DMS153 treated with DMSO at 0.1 percent for 48 hours (cell line): ENCODE data around the gene FRMD1.

Experiments used
- DNase-seq: peaks from one replicate; lab custom pipeline; 2025; ENCODE audit not compliant: unreplicated experiment; lab: John Stamatoyannopoulos, UW

The FRMD1 gene

DNA sequence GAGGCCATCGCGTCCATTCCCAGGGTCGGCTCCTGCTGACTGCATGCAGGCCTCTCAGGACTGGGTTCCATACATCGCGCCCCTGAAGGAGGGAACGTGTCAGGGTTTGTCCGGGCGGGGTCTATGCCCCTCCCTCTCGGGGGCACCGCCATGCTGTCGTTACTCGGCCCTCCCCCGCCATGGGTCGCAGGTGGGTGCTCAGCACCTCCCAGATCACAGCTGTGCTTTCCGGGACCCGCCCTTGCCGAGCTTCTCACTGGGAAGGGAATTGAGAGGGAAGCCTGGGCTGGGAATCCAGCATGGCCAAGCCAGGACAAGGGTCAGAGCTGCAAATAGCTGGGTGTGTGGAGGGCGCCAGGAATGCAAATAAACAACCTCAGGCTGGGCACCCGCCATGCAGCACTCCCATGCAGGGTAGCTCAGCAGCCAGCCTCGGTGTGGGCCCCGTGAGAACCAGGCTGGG is at the start of gene FRMD1:
Gene FRMD1, minus strand, starts transcription at position 270 of the 463 bp plus-strand sequence. Its CDS starts 118 bp downstream, at position 152.
- DNase-seq = no peak

DNA sequence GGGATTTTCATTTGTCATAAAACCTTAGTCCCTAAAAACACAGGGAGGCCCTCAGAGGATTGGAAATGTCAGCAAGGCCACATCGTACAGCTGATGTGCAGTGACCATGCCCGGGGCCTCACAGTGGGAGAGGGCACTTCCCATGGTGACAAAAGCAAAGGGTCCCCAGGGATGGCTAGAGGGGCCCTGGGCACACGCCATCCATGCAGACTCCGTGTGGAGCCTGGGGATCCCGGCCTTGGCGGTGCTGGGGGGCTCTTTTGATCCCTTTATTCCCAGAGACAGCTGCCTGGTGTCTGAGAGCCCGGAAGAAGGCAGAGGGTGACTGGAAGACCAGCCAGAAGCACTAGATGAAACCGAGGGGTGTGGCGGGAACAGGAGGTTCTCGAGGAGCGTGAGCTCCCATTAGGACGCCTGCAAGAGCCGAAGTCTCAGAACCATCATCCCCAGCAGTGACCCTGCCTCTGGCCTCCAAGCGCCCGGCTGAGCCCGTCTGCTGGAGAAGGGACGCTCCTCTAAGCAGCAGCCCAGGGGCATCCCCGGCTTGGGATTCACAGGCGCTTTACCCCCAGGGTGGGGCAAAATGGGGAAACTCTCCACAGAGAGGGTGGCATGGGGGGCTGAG is 49.1 kb upstream of the FRMD1 start:
- DNase-seq = no peak

GRCh38 chr6:168127384-168127868 is 48.4 kb upstream of the FRMD1 start:
- DNase-seq = no peak

GRCh38 chr6:168126566-168127383 is 47.8 kb upstream of the FRMD1 start:
- no peak for DNase-seq

GRCh38 chr6:168125429-168126001 is 46.5 kb upstream of the FRMD1 start:
- DNase-seq = no peak

- DNase-seq = no peak
These were observed 45.9 kb upstream of the FRMD1 start for GRCh38 chr6:168124921-168125320.

DNA sequence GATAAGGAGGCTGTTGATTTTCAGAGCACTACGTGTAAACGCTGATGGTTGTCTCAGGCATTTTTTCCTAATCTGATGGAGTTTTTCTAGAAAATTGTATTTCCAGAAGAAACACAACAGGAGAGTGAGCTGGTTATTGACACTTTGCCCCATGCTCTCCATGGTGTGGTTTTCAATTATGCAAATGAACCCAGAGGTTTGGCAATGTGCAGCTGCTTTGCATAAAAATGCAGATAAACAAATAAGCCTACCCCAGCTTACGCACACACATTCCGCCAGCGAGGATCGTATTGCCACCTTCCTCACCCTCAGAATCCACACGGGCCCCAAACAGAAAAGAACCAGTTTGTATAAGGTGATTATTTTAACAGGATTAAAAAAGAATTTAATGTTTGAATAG is 45.1 kb upstream of the FRMD1 start:
- no peak for DNase-seq

DNA sequence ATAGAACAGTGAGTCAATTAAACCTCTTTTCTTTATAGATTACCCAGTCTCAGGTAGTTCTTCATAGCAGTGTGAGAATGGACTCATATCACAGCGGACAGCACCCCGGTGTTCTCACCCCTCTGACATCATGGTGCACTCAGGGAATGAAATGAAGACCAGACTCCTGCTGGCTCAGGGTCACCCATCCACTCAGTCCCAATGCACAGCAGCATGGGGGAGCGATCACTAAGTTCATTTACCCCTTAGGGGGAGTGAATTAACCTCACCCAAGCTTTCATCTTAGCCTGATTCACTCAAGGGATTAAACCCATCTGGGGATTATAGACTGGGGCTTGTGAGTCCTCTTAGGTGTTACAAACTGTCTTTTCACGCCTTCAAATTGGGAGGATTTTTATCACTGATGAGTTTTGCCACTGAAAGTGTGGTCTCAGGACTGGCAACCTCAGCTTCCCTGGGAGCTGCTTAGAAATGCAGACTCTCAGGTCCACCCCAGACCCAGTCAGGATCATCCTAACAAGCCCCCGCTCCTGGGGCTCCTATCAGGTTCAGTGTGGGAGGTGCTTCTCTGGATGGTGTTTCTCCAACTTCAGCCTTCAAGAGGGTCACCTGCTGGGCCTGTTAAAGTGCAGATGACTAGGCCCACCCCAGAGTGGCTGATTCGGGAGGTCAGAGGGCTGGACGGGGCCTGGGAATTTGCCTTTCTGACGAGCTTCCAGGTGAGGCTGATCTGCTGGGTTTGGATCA is 44.3 kb upstream of the FRMD1 start:
- DNase-seq = no peak

DNA sequence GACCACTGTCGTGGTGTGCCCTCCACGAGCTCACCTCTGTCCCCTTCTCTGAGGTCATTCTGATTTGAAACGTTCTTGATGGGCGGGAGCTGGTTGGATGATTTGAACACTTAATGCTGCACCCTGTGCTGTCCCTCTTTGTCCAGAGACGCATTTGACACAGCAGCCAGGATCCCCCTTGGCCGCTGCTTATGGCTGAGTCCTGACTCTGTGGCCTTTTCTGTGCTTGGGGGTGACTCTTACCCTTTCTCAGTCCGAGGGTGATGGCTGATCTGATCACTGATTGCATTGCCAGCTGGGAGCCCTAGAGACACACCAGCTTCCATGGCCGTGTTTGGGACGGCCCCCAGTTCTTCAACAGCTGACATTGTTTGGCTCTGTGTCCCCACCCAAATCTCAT is 43.5 kb upstream of the FRMD1 start:
- DNase-seq = no peak

DNA sequence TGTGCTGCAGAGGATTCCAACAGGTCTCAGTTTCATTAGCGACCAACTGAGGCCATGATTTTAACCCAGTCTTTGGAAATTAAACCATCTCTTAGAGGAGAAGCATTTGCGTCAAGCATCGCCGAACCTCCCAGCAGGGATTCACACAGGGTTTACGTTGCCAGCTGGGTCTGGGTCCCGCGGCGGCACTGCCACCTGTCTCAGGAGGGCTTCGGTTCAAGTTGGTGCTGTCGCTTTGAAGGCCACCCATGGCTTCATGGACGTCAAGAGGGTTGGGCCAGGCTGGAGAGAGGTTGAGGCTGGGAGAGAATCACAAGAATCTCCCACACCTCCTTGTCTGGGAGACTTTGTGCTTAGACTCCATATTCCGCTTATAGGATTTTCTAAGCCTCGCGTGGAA is 43.0 kb upstream of the FRMD1 start:
- no peak for DNase-seq

GRCh38 chr6:168121303-168121665 is 42.3 kb upstream of the FRMD1 start:
- DNase-seq = no peak

GRCh38 chr6:168120390-168121302 is 41.6 kb upstream of the FRMD1 start:
- DNase-seq = no peak

DNA sequence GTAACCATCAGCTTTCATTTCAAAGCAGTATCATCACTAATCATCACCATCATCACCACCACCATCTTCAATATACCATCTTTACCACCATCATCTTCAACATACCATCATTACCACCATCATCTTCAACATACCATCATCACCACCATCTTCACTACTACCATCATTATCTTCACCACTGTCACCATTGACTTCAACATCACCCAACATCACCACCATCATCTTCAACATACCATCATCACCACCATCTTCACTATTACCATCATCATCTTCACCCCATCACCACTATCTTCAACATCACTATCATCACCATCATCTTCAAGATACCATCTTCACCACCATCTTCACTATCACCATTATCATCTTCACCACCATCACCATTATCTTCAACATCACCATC is 40.5 kb upstream of the FRMD1 start:
- DNase-seq = no peak

GRCh38 chr6:168118935-168119334 is 39.9 kb upstream of the FRMD1 start:
- no peak for DNase-seq

DNA sequence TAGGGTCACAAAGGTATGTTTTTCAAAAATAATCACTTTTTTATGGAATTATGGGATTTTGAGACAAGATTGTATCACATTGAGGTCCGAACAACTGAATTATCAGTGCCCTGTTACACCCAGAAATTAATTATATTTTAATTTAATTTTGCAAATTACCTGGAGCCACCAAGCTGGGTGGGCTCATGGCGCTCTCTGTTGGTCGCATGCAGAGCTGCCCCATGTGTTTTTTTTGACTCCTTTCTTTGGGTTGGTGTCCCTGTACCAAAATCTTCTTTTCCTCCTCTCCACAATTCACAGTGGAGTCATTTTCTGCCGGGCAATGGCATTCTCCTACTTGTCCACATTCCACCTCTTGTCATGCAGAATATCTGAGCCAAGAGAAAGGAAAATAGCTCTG is 38.9 kb upstream of the FRMD1 start:
- no peak for DNase-seq

DNA sequence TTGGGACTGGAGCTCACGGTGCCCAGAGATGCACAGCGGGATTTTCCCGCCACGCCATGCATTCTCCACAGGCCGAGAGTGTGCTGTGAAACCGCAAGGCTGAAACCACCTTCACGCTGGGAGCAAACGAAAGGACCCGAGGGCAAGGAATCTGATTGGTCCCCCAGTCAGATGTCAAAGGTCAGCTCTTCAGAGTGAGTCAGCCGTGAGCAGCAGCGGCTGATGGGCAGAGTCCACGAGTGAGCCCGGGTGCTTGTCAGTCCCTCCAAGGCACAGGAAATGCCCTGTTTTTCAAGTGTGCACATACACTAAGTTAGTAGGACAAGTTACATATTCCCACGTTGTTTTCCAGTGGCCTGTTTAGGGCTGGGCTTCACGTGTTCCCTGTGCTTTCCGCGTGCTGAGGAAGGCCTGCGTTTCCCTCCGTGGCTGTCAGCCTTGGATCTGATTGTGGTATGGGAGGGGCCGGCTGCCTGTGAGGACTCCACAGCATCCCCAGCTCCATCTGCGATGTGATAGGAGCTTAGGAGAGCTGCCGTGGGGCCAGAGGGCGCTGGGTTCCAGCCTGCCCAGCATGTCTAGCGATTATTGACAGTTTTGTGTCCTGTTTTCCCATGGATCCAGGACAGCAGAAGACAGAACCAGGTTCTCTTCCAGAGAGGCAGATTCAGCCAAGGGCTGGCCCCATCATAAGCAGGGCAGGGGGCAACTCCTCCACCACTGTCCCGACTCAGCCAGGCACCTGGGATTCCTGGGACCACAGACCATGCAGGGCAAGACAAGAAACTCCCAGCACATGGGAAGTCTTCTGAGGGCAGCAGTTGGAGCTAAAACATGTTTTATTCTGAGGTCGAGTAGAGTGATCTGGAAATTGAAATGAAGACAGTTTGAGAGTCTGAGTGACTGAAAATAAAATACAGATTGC is 38.2 kb upstream of the FRMD1 start:
- DNase-seq = no peak

DNA sequence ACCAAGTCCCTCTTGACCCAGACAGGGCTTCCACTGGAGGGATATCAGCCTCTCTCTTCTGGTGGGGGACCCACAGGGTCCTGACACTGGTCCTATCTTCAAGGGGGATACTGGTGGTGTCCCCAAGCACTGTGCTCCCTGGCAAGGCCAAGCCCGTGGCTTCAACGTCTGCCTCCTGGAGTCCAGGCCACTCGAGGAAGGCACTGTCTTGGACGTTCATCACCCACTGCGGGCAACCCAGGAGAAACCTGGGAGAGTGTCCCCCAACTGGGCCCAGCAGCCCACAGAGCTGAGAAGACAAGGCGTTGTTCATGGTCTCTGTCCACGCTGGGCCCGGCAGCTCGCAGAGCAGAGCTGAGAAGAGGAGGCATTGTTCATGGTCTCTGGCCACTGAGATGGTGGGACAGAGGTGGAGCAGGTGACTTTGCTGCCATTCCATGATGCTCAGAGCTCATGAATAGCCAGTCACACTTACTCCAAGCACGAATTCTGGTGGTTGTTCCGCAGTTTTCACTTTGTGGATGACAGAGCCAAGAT is 37.5 kb upstream of the FRMD1 start:
- no peak for DNase-seq

DNA sequence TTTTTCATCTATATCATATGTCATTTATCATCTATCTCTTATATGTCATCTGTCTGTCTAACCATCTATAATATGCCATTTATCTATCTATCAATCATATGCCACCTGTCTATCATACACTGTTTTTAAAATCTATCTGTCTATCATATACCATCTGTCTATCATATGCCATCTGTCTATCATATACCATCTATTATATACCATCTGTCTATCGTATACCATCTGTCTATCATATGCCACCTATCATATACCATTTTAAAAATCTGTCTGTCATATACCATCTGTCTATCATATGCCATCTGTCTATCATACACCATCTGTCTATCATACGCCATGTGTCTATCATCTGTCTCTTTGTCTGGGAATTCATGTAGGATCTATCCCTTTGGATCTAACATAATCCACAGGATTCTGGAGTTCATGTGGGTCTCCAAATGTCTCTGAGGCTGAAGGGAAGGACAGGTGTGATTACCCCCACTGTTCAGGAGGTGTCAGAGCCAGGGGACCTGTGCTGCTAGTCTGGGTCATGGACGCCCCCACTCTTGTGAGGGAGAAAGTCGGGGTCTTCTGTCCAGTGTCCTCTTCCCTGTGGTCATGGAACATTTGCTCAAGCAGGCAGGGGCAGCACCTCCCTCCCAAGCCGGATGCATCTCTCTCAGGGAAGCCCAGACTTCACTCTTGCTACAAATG is 36.9 kb upstream of the FRMD1 start:
- DNase-seq = no peak
